ENCODE measurements around the gene KDM1A.
"Not testable (repeated sequence)": the region's sequence is repeated elsewhere in the genome, so short reads cannot be mapped to it uniquely, and the experiment has no call there.

The KDM1A gene

GRCh38 chr1:23008901-23009300 is 10.4 kb upstream of the KDM1A start:
- no peak for DNase-seq (ENCODE audit: low read depth)
- H3K4me3 ChIP-seq (ENCODE audit: low read depth, low read length), result no peak overlapping the region

GRCh38 chr1:23010025-23010424 is 9.2 kb upstream of the KDM1A start:
- not testable (repeated sequence) for DNase-seq (ENCODE audit: low read depth); H3K4me3 ChIP-seq (ENCODE audit: low read depth, low read length)

- DNase-seq (ENCODE audit: low read depth), result no peak
- no peak overlapping the region for H3K4me3 ChIP-seq (ENCODE audit: low read depth, low read length)
Measured at GRCh38 chr1:23013657-23014056, 5.6 kb upstream of the KDM1A start.

GRCh38 chr1:23018661-23019093 is 591 bp upstream of the KDM1A start:
- DNase-seq (ENCODE audit: low read depth), result no peak
- H3K4me3 ChIP-seq (ENCODE audit: low read depth, low read length), result peak overlapping the region; percentile 76

- no peak for DNase-seq (ENCODE audit: low read depth)
- H3K4me3 ChIP-seq (ENCODE audit: low read depth, low read length), result peak overlapping the region; percentile 76
Measured at GRCh38 chr1:23019863-23020625, 776 bp downstream of the KDM1A start.

- H3K4me3 ChIP-seq (ENCODE audit: low read depth, low read length), result peak overlapping the region; percentile 76
- no peak for DNase-seq (ENCODE audit: low read depth)
Measured at GRCh38 chr1:23020706-23021405, 1.6 kb downstream of the KDM1A start.

- no peak overlapping the region for H3K4me3 ChIP-seq (ENCODE audit: low read depth, low read length)
Measured at GRCh38 chr1:23021834-23022233, 2.6 kb downstream of the KDM1A start.

GRCh38 chr1:23023174-23023845 is 4.0 kb downstream of the KDM1A start:
- no peak for DNase-seq (ENCODE audit: low read depth)

More at GRCh38 chr1:23021834-23022233, 2.6 kb downstream of the KDM1A start:
- no peak for DNase-seq (ENCODE audit: low read depth)

GRCh38 chr1:23026568-23026967 is 7.3 kb downstream of the KDM1A start:
- H3K4me3 ChIP-seq (ENCODE audit: low read depth, low read length), result no peak overlapping the region
- no peak for DNase-seq (ENCODE audit: low read depth)

More at GRCh38 chr1:23023174-23023845, 4.0 kb downstream of the KDM1A start:
- H3K4me3 ChIP-seq (ENCODE audit: low read depth, low read length), result no peak overlapping the region

- DNase-seq (ENCODE audit: low read depth), result no peak
- no peak overlapping the region for H3K4me3 ChIP-seq (ENCODE audit: low read depth, low read length)
Measured at GRCh38 chr1:23027352-23027907, 8.2 kb downstream of the KDM1A start.

- H3K4me3 ChIP-seq (ENCODE audit: low read depth, low read length), result no peak overlapping the region
- DNase-seq (ENCODE audit: low read depth), result no peak
Measured at GRCh38 chr1:23029337-23029736, 10.1 kb downstream of the KDM1A start.

- DNase-seq (ENCODE audit: low read depth), result no peak
- H3K4me3 ChIP-seq (ENCODE audit: low read depth, low read length), result no peak overlapping the region
Measured at GRCh38 chr1:23035823-23036452, 16.7 kb downstream of the KDM1A start.

GRCh38 chr1:23037081-23037740 is 17.9 kb downstream of the KDM1A start:
- no peak overlapping the region for H3K4me3 ChIP-seq (ENCODE audit: low read depth, low read length)
- DNase-seq (ENCODE audit: low read depth), result no peak

GRCh38 chr1:23039308-23039826 is 20.1 kb downstream of the KDM1A start:
- no peak overlapping the region for H3K4me3 ChIP-seq (ENCODE audit: low read depth, low read length)
- no peak for DNase-seq (ENCODE audit: low read depth)

- no peak overlapping the region for H3K4me3 ChIP-seq (ENCODE audit: low read depth, low read length)
- DNase-seq (ENCODE audit: low read depth), result no peak
Measured at GRCh38 chr1:23040509-23040908, 21.2 kb downstream of the KDM1A start.

GRCh38 chr1:23044035-23044434 is 24.8 kb downstream of the KDM1A start:
- no peak for DNase-seq (ENCODE audit: low read depth)
- no peak overlapping the region for H3K4me3 ChIP-seq (ENCODE audit: low read depth, low read length)

- no peak for DNase-seq (ENCODE audit: low read depth)
- no peak overlapping the region for H3K4me3 ChIP-seq (ENCODE audit: low read depth, low read length)
Measured at GRCh38 chr1:23050201-23050600, 30.9 kb downstream of the KDM1A start.

- H3K4me3 ChIP-seq (ENCODE audit: low read depth, low read length), result no peak overlapping the region
- no peak for DNase-seq (ENCODE audit: low read depth)
Measured at GRCh38 chr1:23051290-23051909, 32.1 kb downstream of the KDM1A start.

Data from skeletal muscle cell (primary cell).